ENCODE measurements around the gene DNAJC27. TPM values are rescaled to one million over a fixed set of nuclear protein-coding genes. Genes with fewer than 3 reads are reported as not detected.

The DNAJC27 gene
- total RNA-seq, 2 donors from 2014 or later, result 3.7 to 4.8 TPM

DNA sequence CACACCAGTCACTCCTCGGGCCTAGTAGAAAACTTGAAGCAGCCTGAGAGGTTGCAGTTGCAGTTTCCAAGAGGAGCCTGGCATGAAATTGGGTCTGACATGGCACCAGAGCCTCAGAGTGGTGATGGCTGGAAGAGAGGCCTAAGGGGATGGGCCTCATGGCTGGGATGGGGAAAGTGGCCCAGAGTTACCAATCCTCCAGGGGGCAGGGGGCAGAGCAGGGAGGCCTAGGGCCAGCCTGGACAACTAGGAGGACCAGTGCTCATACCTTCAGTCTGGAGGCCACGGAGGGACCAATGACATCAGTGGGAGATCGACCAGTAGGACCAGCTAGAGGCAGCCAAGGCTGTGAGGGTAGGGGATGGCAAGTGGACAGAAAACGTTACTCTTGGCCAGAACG is 36.6 kb downstream of the DNAJC27 start:
- DNase-seq (no peak), ATAC-seq (no peak)
- intact Hi-C loops (cut with DNase I, micrococcal nuclease), result no loop called here

DNA sequence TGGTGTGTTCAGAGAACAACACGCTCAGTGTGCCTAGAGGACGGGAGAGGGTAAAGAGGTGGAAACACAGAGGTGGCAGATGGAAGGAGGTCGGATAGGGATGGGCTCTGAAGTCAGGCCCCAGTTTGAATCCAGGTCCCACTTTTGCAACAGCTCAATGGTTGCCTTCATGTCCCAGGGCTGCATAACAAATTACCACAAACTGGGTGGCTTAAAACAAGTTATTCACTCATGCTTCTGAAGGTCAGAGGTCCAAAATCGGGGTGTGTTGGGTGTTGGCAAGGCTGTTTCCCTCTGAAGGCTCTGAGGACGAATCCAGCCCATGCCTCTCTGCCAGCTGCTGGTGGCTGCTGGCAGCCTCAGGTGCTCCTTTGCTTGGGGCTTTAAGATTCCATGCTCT is 39.0 kb downstream of the DNAJC27 start:
- intact Hi-C loops (cut with DNase I, micrococcal nuclease), result no loop called here
- DNase-seq, result no peak

DNA sequence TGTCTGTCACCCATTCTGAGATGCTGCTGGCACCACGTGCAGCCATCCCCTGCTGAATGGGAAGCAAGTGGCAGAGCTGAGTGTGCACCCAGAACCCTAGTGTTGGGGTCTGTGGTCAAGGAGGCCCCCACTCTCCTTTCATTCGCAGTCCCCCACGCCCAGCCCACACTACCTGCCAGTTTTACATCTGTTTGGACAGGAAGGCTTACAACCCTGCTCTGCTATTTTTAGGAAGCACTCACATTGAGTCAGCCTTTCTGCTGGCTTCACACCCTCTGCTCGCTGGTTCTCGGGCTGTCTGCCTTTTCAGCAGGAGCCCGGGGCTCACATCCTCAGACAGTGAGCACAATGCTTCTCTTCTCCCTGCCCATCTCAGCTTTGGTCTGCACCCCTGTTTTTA is 41.0 kb downstream of the DNAJC27 start:
- intact Hi-C loops (cut with DNase I, micrococcal nuclease), result no loop called here
- no peak for DNase-seq
- no peak for ATAC-seq

More for the DNA sequence above, 39.0 kb downstream of the DNAJC27 start:
- ATAC-seq, result no peak

DNA sequence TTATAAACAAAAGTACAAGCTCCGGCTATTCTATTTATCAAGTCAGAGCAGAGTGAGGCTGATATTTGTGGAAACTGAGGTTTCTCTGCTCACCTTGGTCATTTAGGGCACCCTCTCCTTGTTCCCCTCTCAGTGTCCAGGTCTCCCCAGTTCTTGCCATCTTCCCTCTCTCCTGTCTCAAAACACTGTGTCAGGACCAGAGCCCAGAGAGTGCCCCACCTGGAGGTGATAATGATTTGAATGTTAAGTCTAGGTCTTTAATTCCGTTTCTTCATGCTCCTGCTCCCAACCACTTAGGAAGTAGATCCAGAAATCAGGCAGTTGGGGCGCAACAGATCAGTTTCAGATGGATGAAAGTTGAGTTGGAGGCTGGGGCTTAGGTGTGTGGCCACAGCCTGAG is 42.5 kb downstream of the DNAJC27 start:
- intact Hi-C loops (cut with DNase I, micrococcal nuclease), result no loop called here
- DNase-seq, result no peak

DNA sequence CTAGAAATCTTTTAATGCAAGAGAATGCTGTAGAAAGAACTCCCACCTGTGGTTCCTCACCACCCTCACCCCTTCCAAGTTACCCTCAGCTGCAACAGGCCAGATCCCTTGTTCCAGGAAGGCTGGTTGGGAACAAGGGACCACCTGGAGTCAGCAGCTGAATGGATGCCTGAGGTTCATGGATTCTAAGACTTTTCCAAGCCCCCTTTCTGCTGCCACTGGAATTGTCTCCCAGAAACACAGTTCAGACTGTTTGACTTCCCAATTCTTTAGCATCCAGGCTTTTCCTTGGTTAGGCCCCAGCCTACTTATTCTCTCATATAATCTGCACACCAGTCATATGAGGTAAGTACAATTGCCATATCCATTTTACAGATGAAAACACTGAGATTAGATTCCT is 43.7 kb downstream of the DNAJC27 start:
- intact Hi-C loops (cut with DNase I, micrococcal nuclease), result no loop called here
- ATAC-seq (no peak), DNase-seq (no peak)

More for the DNA sequence above, 42.5 kb downstream of the DNAJC27 start:
- ATAC-seq, result no peak

DNA sequence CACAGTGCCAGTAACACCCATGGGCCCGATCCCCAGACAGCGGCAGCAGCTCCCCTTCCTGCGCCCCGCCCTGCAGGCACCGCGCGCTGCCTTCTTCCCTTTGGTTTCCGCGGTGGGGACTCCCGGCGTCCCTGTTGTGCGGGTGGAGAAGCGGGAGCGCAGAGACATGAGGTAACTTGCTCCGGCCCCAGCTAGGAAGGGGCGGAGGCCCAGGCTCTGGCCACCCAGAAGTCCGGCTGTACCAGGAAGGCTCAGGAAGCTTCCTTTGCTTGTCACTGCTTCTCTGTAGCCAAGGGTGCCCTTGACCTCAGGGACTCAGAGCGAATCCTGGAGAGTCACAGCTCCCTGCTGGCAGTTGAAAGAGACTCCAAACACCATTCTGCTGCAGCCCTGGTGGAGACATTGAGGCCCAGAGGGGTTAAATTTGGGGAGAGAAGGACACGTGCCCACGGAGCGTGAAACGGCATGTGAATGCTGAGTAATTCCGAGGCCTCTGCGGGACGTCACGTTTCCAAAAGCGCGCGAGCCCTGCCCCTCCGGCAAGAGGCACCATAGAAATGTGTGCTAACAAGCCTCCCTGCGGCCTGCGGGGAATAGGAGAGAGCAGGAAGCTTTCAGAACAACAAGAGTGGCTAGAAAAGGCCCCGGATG is 45.0 kb downstream of the DNAJC27 start:
- peak; percentile 32 to 49 for DNase-seq
- intact Hi-C loops (cut with DNase I, micrococcal nuclease), result no loop called here

DNA sequence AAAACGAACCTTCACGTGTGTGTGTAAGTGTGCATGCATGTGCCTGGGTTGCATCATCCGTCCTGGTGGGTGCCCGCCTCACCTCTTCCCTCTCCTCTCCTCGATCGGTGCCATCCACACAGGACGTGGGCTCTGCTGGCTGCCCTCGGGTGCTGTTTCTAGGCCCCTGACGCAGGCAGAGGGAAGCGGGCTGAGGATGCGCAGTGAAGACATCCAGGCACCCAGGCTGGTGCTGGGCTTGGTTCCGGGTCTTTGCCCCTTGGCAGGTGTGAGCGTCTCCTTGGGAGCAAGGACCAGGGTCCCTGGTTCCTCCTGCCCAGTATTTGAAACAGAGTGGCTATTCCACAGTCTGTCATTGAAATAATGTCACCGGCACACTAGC is 45.5 kb downstream of the DNAJC27 start:
- DNase-seq (no peak), ATAC-seq (no peak)
- intact Hi-C loops (cut with DNase I, micrococcal nuclease), result no loop called here

More for the DNA sequence above, 45.0 kb downstream of the DNAJC27 start:
- ATAC-seq, result peak; percentile 81

DNA sequence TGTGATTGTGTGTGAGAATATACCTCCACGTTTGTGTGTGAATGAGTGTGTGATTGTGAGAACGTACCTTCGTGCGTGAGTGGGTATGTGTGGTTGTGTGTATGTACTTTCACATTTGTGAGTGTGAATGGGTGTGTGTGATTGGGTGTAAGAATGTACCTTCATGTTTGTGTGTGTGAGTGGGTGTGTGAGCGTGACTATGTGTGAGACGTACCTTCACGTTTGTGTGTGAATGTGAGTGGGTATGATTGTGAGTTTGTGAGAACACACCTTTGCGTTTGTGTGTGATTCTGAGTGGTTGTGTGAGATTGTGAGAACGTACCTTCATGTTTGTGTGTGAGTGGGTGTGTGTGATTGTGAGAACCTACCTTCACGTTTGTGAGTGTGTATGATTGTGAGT is 45.9 kb downstream of the DNAJC27 start:
- no peak for ATAC-seq
- intact Hi-C loops (cut with DNase I, micrococcal nuclease), result no loop called here
- DNase-seq, result no peak

DNA sequence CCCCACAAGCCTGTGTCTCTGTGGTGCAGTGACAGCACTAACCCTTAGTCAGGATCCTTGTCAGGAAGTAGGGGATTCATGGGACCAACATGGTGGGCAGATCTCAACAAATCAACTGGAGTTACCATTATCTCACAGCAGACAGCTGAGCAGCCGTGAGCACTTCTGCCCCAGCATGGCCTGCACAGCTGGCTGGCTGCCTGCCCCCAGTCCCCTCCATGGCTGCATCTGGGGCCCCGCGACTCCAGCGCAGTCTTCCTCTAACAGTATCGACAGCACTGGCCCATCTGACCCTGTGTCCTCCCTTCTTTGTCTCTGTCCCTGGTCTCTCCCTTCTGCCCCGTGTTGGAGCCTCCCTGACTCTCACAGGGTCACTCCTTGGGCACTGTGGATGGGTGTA is 47.0 kb downstream of the DNAJC27 start:
- intact Hi-C loops (cut with DNase I, micrococcal nuclease), result no loop called here
- DNase-seq, result no peak
- no peak for ATAC-seq

DNA sequence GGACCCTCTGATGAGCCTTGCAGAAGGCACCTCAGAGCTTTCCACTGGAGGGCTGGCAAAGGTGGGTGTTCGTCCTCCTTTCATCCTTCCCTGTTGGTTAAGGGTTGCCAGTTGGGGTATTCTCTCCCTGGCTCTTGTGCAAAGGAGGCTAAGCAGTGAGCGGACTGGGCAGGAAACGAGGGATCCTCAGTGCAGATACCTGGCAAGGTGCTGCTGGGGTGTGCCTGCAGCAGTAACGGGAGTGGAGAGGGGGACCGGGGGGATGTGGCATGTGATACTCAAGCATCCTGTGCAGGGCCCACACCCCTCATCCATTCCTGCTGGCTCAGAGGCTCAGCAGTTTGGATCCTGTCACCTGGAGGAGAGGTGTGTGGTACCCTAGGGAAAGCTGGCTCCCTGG is 47.5 kb downstream of the DNAJC27 start:
- ATAC-seq, result no peak
- intact Hi-C loops (cut with DNase I, micrococcal nuclease), result no loop called here
- DNase-seq, result no peak

DNA sequence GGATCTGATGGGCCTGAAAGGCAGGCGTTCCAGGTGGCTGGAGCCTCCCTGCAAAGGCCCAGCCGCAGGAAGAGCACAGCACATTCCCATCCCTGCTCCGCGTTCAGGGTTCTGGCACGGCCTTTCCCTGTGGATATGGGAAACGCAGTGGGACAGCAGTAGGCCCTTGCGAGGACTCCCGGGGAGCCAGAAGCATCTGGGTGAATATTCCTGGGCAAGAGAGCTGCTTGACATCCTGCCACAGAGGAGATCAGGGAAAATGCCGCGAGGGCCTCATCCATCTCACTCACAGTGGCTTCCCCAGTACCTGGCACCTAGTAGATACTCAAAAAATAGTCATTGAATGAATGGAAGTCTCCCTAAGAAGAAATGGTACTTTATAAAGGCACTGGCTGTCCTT is 48.6 kb downstream of the DNAJC27 start:
- DNase-seq, result no peak
- no peak for ATAC-seq

DNA sequence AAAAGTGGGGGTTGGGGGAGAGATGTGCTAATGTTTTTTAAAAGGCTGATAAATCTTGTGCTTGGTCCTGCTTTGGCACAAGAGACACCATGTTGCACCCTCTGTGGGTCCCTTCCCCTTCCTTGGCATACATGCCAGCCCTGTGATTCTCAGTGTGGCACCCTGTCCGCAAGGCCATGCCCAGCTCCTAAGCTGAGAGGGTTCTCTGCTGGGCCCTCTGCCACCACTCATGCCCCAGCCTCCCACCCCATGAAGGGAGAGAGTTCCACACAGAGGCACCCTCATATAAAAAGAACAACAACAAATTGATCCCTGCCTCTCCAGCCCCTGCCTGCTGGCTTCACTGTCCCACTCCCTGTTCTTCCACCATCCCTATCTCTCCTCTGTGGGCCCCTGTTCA is 49.2 kb downstream of the DNAJC27 start:
- intact Hi-C loops (cut with DNase I, micrococcal nuclease), result no loop called here
- DNase-seq, result no peak
- ATAC-seq, result no peak

More for the DNA sequence above, 48.6 kb downstream of the DNAJC27 start:
- intact Hi-C loops (cut with DNase I, micrococcal nuclease), result no loop called here

DNA sequence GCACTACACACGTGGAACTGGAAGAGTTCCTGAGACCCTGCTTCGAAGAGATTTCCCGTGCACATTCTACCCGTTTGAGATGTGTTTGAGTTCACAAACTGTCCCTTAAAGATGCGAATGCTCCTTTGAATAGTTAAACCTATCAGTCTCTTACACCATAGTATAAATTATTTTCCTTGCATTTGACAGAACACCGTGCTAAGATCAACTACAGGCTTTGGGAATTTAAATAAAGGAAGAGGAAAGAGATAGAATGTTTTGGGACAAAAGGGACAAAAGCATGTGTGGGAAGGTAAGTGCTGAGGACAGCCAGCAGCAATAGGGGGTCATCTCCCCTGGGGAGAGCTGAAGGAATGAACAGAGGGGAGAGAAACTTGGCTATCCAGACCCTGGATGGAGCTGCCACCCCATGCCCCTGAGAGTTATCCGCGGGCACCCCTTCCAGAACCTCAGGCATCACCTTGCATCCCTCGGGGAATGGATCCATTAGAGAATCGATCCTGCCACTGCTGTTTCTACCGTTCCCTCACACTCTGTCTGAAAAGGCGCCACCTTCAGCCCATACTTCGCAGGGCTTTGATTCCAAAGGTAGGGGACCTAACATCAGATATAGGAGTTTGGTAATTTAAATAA is 50.8 kb downstream of the DNAJC27 start:
- ATAC-seq (peak; percentile 32), DNase-seq (peak in 1 of 2 donors; percentile 48)
- intact Hi-C loops (cut with DNase I, micrococcal nuclease), result no loop called here

DNA sequence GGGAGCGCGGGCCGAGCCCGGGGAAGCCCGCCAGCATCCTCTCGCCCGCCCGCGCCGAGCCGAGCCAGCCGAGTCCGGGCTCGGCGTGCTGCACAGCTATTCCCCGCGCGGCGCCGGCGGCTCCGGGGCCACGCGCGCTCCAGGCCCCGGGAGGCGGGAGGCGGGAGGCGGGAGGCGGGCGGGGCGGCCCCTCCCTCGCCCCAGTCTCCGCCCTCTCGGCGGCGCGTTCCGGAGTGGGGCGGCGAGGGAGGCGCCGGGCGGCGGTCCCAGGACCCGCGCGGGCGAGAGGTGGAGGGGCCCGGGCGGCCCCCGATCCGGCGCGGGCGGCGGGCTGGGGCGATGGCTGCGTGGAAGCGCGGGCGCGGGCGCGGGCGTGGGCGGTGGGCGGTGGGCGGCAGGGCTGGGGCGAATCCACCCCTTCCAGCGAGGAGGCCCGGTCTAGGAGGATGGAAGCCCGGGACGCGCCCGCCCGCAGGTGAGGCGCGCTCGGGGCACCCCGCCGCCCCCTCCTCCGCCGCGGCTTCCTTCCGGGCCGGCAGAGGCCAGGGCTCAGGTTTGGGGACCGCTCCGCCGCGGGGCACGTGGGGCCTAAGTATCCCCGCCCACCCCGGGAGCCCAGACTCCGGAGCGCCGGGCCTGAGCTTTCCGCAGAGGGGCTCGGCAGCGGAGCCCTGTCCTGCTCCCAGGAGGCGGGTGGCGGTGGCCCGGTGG is 51.5 kb downstream of the DNAJC27 start, which contains the start of gene ADCY3:
Gene ADCY3, minus strand, starts transcription at position 140 of the 711 bp plus-strand sequence. CDS start 1,250 bp downstream, outside the sequence.
- DNase-seq, result peak; percentile 37 to 59
- ATAC-seq, result peak; percentile 62
- intact Hi-C loops (cut with DNase I, micrococcal nuclease), result no loop called here

DNA sequence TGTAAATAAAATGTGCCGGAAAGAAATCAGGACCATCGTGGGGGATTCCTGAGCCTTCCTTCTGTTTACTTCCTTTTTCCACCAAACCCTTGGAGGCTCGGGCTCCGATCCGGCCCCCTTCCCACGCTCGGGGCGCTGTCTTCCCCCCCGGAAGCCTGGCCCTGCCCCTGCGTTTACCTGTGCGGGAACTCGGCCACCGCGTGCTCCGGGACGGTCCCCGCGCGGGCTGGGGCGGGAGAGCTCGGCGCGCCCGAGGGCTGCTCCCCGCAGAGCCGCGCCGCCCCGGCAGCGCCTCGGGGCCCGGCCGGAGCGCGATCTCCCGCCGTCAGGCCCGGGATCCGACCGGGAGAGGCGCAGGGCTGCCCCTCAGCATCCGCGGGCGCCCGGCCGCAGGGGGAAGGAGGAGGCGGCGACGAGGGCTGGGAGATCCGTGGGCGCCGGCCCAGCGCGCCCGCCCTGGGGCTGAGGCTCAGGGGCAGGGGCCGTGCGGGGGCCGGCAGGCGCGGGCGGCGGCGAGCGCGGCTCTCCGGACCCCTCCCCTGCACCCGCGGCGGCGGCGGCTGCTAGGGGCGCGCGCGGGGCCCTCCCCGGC is 52.2 kb downstream of the DNAJC27 start:
- peak in 1 of 2 donors; percentile 36 for DNase-seq

DNA sequence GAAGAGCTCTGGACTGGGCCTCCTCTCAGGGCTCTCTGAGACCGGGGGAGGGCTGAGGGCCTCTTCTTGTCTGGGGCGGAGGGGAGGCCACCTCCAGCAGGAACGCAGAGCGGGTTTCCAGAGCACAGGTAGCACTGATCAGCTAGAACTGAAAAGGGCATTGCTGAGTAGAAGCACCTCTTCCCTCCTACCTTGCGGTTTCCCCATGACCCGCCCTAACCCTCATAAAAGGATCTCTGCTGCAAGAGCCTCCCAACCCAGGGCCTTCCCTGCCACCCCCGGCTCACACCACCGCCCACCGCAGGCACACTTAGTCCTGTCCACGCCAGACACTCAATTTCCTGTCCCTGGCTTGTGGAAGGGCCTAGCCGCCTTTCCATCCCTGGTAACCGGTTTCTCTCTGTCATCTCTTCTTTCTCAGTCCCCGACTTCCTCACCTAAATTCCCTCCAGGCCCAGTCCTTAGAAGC is 52.7 kb downstream of the DNAJC27 start:
- peak; percentile 54 to 67 for DNase-seq
- peak; percentile 72 for ATAC-seq

More for the DNA sequence above, 52.2 kb downstream of the DNAJC27 start:
- peak; percentile 28 for ATAC-seq
- intact Hi-C loops (cut with DNase I, micrococcal nuclease), result no loop called here

DNA sequence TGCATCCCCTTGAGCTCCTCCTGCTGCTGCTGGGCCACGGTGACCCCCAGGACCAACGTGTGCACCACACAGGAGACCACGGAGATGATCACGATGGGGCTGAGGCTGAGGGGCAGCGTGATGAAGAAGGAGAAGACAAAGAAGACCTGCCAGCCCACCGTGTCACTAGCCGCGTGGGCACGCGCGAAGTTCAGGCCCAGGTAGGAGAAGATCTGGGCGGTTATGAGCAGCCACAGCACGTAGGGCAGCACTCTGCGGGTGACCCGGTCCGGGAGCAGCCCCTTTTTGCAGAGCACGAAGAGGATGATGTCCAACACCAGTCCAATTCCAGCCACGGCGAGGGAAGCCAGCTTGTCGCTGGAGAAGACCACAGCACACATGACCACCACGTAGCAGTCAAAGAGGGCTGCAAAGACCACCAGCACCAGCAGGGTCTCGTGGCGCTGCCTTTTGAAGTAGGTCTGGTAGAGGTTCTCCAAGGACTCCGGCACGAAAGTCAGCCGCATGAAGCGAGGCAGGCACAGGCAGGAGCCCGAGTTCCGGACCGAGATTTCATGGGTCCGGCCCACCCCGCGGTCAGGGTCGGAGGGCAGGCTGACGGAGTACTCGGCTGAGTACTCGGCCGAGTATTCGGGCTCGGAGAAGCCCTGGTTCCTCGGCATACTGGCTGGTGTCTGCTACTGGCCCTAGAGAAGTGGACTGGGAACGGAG is 53.3 kb downstream of the DNAJC27 start:
- no peak for DNase-seq
- no peak for ATAC-seq
- intact Hi-C loops (cut with DNase I, micrococcal nuclease), result no loop called here

More for the DNA sequence above, 52.7 kb downstream of the DNAJC27 start:
- intact Hi-C loops (cut with DNase I, micrococcal nuclease), result no loop called here

DNA sequence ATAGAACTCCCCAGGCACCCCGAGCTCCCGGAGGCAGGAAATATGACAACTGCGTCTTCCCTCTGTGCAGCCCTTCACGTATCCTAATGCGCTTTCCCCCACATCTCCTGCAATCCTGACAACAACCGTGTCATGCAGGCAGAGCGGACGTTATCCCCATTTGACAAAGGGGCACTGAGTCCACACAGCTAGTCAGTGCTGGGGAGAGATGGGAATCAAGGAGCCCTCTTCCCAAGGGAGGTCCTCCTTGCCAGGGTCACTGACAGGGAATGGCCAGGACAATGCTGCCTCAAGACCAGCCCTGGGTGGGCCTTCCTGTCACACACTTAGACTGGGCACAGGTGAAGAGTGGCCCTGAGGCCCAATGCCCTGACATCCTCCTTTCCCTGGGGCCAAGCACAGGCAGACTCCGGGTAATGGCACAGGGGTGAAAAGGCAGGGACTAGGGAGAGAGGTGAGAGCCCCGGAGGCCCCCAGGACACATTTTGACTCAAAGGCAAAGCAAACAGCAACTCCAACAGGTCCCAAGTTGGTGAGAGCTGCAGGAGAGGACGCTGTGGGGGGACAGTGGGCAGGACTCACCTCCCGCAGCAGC is 53.9 kb downstream of the DNAJC27 start:
- intact Hi-C loops (cut with DNase I, micrococcal nuclease), result no loop called here
- no peak for ATAC-seq
- no peak for DNase-seq

Measured in left colon (tissue), 2 donors.